Stomach (tissue), 4 donors: ENCODE data around the gene ERC1.

Experiments used
- EP300 ChIP-seq: sonication (generic); formaldehyde crosslinking; IDR thresholded peaks from one replicate; pipeline ENCODE4 v1.6.1; 2017; ENCODE audit warnings: antibody characterized with exemption
- POLR2A ChIP-seq, 4 donors: fragments of 450-650 bp; IDR thresholded peaks; one replicate each; pipeline ENCODE4 v1.6.1; 2016; ENCODE audit warnings: antibody characterized with exemption in 4 of 4, control low read depth in 2 of 4, mild to moderate bottlenecking in 1 of 4, moderate library complexity in 1 of 4
- POLR2AphosphoS5 ChIP-seq, 3 donors: sonication (generic); formaldehyde crosslinking; IDR thresholded peaks; one replicate each; pipeline ENCODE4 v1.6.1; 2016; ENCODE audit warnings: antibody characterized with exemption in 3 of 3
- TF ChIP-seq, protein P1 (sequence below), 7 experiments: fragments of 450-650 bp in 4 of 7; fragments of 200-600 bp in 3 of 7; sonication (generic) in 3 of 7; IDR thresholded peaks; one replicate each; pipeline ENCODE4 v1.5.1; 2016 to 2019; ENCODE audit warnings: antibody characterized with exemption in 7 of 7, control low read depth in 2 of 7, mild to moderate bottlenecking in 1 of 7

DNA sequence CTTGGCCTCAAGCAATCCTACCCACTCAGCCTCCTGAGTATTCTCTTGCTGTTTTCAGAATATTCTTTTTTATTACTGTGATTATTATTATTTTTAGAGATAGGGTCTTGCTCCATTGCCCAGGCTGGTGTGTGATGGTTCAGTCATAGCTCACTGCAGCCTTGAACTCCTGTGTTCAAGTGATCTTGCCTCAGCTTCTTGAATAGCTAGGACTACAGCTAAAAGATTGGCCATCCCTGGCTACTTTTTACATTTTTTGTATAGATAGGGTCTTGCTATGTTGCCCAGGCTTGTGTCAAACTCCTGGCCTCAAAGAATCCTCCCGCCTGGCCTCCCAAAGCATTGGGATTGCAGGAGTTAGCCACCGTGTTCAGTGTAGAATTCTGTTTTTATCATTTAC is 73.3 kb downstream of the ERC1 start:
- TF ChIP-seq, protein P1, sequence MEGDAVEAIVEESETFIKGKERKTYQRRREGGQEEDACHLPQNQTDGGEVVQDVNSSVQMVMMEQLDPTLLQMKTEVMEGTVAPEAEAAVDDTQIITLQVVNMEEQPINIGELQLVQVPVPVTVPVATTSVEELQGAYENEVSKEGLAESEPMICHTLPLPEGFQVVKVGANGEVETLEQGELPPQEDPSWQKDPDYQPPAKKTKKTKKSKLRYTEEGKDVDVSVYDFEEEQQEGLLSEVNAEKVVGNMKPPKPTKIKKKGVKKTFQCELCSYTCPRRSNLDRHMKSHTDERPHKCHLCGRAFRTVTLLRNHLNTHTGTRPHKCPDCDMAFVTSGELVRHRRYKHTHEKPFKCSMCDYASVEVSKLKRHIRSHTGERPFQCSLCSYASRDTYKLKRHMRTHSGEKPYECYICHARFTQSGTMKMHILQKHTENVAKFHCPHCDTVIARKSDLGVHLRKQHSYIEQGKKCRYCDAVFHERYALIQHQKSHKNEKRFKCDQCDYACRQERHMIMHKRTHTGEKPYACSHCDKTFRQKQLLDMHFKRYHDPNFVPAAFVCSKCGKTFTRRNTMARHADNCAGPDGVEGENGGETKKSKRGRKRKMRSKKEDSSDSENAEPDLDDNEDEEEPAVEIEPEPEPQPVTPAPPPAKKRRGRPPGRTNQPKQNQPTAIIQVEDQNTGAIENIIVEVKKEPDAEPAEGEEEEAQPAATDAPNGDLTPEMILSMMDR (IDR thresholded peaks at IDR 0.05), result no peak
- no peak for TF ChIP-seq POLR2A (IDR thresholded peaks at IDR 0.05)
- TF ChIP-seq POLR2AphosphoS5 (IDR thresholded peaks at IDR 0.05), result no peak
- TF ChIP-seq EP300, result no peak
